ENCODE data around the gene TUBA4B.
"Not testable (repeated sequence)": the region's sequence is repeated elsewhere in the genome, so short reads cannot be mapped to it uniquely, and the experiment has no call there.

Gene TUBA4B

GRCh38 chr2:219299372-219299760 lies 46.3 kb downstream of the TUBA4B start:
- no peak for FAIRE-seq
- TF ChIP-seq POLR2AphosphoS5 (IDR thresholded peaks at IDR 0.05; ENCODE audit: low read depth, low read length) (no peak), TAF1 (IDR thresholded peaks at IDR 0.05; ENCODE audit: borderline replicate concordance, low read depth, low read length) (no peak), POLR2A (IDR thresholded peaks at IDR 0.05; ENCODE audit: low read depth, low read length) (no peak)

GRCh38 chr2:219300022-219300421 lies 47.0 kb downstream of the TUBA4B start:
- FAIRE-seq = no peak

More at GRCh38 chr2:219299372-219299760, 46.3 kb downstream of the TUBA4B start:
- no peak for DNase-seq (ENCODE audit: insufficient read length)

DNA sequence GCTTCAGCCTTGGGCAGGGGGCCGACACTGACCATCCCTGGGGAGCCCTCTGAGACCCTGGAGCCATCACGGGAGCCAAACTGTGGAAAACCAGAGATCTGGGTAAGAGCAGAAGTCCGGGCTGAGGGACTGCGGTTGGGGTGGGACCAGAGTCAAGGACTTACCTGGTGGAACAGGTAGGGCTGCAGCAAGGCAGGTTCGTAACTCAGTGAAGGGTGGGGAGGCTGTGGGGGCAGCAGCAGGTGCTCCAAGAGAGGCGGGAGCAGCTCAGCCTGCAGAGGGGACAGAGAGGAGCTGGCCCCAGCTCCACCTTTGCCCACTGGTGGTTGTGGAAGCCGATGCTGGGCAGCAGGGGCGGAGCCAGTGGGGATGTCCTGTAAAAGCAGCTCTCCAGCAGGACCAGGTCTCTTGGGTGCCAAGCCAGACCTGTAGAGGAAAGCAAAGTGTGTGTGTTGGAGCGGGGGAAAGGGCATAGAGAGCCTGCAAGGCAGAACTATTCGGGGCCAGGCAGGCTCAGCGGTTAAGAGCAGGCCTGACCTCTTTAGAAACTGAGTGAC lies 49.4 kb downstream of the TUBA4B start:
- FAIRE-seq (no peak), DNase-seq (ENCODE audit: insufficient read length) (no peak)
- TF ChIP-seq POLR2AphosphoS5 (IDR thresholded peaks at IDR 0.05; ENCODE audit: low read depth, low read length) (no peak), TAF1 (IDR thresholded peaks at IDR 0.05; ENCODE audit: borderline replicate concordance, low read depth, low read length) (no peak), POLR2A (IDR thresholded peaks at IDR 0.05; ENCODE audit: low read depth, low read length) (no peak)

More at GRCh38 chr2:219300022-219300421, 47.0 kb downstream of the TUBA4B start:
- no peak for TF ChIP-seq POLR2A (IDR thresholded peaks at IDR 0.05; ENCODE audit: low read depth, low read length)
- TF ChIP-seq TAF1 (IDR thresholded peaks at IDR 0.05; ENCODE audit: borderline replicate concordance, low read depth, low read length) = no peak
- TF ChIP-seq POLR2AphosphoS5 (IDR thresholded peaks at IDR 0.05; ENCODE audit: low read depth, low read length) = no peak
- no peak for DNase-seq (ENCODE audit: insufficient read length)

GRCh38 chr2:219304223-219304622 lies 51.2 kb downstream of the TUBA4B start:
- DNase-seq (ENCODE audit: insufficient read length) (no peak), FAIRE-seq (no peak)
- TF ChIP-seq POLR2A (IDR thresholded peaks at IDR 0.05; ENCODE audit: low read depth, low read length) (no peak), POLR2AphosphoS5 (IDR thresholded peaks at IDR 0.05; ENCODE audit: low read depth, low read length) (no peak), TAF1 (IDR thresholded peaks at IDR 0.05; ENCODE audit: borderline replicate concordance, low read depth, low read length) (no peak)

DNA sequence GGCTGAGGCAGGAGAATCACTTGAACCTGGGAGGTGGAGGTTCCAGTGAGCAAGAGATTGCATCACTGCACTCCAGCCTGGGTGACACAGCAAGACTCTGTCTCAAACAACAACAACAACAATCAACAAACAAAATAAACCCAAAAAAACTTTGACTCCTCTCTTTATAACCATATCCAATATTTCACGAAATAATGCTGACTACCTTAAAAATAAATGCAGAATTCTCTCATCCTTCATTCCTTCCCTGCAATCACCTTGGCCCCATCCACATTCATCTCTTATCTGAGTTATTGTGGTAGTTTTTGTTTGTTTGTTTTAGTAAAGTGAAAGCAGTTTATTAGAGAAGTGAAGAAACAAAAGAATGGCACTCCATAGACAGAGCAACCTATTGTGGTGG lies 53.0 kb downstream of the TUBA4B start:
- no peak for FAIRE-seq
- TF ChIP-seq POLR2AphosphoS5 (IDR thresholded peaks at IDR 0.05; ENCODE audit: low read depth, low read length) = no peak
- TF ChIP-seq POLR2A (IDR thresholded peaks at IDR 0.05; ENCODE audit: low read depth, low read length) = no peak
- TF ChIP-seq TAF1 (IDR thresholded peaks at IDR 0.05; ENCODE audit: borderline replicate concordance, low read depth, low read length) = no peak
- no peak for DNase-seq (ENCODE audit: insufficient read length)

DNA sequence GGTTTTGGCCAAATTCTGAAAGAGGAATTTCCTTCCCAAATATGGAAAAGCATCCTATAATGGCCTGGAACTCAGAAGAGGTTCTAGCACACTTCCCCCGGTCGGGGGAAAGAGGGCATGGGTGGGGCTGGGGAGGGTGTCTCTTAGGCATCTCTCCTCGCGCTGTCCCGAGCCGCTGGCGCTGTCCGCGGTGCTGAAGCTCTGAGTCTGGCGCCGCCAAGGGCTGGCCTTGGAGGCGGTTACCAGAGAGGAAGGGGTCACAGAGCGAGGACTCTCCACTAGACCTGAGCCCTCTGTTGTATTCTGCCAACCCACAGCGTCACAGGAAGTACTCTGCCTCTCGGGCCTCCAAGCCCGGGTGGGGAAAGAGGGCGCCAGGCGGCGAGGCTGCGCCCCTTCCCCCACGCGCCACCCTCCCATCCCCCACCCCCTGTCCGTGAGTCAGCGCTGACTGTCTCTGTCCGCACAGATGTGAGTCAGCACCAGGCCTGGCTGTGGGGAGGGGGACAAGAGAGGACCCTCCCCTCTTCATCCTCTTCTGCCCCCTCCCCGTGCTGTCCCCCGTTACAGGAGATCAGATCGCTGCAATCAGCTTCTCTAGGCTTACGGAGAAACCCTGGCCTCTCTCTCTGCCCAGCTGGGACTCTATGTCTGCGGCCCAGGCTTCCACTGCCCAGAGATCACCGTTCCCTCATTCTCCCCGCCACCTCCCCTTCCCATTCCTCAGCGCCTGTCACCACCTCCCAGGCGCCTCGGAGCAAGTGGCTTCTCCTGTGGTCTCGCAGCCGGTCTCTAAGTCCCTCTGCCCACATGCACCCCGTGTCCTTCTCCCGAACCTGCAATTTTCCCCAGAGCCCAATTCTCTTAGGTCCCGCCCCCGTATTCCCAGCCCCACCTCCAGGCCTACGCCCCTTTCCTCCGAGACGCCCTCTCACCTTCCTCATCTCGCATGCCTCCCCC lies 55.4 kb downstream of the TUBA4B start:
- no peak for TF ChIP-seq TAF1 (IDR thresholded peaks at IDR 0.05; ENCODE audit: borderline replicate concordance, low read depth, low read length)
- TF ChIP-seq POLR2A (IDR thresholded peaks at IDR 0.05; ENCODE audit: low read depth, low read length) = no peak
- TF ChIP-seq POLR2AphosphoS5 (IDR thresholded peaks at IDR 0.05; ENCODE audit: low read depth, low read length) = no peak
- DNase-seq (ENCODE audit: insufficient read length) (no peak), FAIRE-seq (no peak)

- FAIRE-seq (no peak), DNase-seq (ENCODE audit: insufficient read length) (no peak)
- TF ChIP-seq TAF1 (IDR thresholded peaks at IDR 0.05; ENCODE audit: borderline replicate concordance, low read depth, low read length) = no peak
- TF ChIP-seq POLR2A (IDR thresholded peaks at IDR 0.05; ENCODE audit: low read depth, low read length) = no peak
- TF ChIP-seq POLR2AphosphoS5 (IDR thresholded peaks at IDR 0.05; ENCODE audit: low read depth, low read length) = no peak
Observed at GRCh38 chr2:219309278-219309677, 56.2 kb downstream of the TUBA4B start, which contains the start of gene PTPRN. Gene PTPRN, minus strand, starts transcription at chr2:219309401. Its CDS starts 69 bp downstream, at chr2:219309332.

DNA sequence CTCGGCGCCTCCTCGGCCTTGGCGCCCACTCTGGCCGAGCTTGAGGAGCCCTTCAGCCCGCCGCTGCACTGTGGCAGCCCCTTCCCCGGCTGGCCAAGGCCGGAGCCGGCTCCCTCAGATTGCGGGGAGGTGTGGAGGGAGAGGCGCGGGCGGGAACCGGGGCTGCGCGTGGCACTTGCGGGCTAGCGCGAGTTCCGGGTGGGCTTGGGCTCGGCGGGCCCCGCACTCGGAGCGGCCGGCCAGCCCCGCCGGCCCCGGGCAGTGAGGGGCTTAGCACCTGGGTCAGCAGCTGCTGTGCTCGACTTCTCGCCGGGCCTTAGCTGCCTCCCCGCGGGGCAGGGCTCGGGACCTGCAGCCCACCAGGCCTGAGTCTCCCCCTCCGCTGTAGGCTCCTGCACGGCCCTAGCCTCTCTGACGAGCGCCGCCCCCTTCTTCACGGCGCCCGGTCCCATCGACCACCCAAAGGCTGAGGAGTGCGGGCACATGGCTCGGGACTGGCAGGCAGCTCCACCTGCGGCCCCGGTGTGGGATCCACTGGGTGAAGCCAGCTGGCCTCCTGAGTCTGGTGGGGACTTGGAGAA lies 59.7 kb downstream of the TUBA4B start:
- not testable (repeated sequence) for FAIRE-seq; DNase-seq (ENCODE audit: insufficient read length)

DNA sequence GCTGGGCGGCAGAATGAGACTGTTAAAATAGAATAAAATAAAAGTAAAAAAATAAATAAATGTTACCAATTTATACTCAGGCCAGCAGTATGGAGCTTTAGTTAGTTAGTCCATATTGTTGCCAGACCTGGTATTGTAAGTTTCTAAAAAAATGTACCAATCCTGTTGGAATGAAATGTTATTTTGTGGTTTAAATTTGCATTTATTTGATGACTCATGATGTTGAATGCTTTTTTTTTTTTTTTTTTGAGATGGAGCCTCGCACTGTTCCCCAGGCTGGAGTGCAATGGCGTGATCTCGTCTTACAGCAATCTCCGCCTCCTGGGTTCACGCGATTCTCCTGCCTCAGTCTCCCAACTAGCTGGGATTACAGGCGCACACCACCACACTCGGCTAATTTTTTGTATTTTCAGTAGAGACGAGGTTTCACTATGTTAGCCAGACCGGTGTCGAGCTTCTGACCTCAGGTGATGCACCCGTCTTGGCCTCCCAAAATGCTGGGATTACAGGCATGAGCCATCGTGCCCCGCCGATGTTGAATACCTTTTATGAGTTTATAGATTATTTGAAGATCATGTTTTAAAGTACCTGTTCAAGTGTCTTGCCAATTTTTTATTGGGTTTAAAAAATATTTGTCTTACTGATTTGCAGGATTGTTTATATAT lies 61.9 kb downstream of the TUBA4B start:
- no peak for DNase-seq (ENCODE audit: insufficient read length)
- FAIRE-seq = no peak
- no peak for TF ChIP-seq POLR2AphosphoS5 (IDR thresholded peaks at IDR 0.05; ENCODE audit: low read depth, low read length)
- no peak for TF ChIP-seq POLR2A (IDR thresholded peaks at IDR 0.05; ENCODE audit: low read depth, low read length)
- TF ChIP-seq TAF1 (IDR thresholded peaks at IDR 0.05; ENCODE audit: borderline replicate concordance, low read depth, low read length) = no peak
